Neural progenitor cell (in vitro differentiated cells): ENCODE data around the gene TTC39C. TPM values are rescaled to one million over a fixed set of nuclear protein-coding genes. Genes with fewer than 3 reads are reported as not detected.
"Not testable (repeated sequence)": the region's sequence is repeated elsewhere in the genome, so short reads cannot be mapped to it uniquely, and the experiment has no call there.

ENCODE experiments used
- DNase-seq: peaks from one replicate; pipeline ENCODE4 v3.0.0-alpha.2; 2016; ENCODE audit warnings: low spot score
- H2AFZ ChIP-seq: fragments of 200-600 bp; sonication (generic); replicated peaks from 2 replicates; pipeline ENCODE4 v1.6.1; 2016; ENCODE audit warnings: antibody characterized with exemption
- H3F3A ChIP-seq: fragments of 200-600 bp; sonication (generic); 2 replicates; pipeline ENCODE4 v1.6.1; 2016; ENCODE audit warnings: antibody characterized with exemption, low read depth
- H3K27ac ChIP-seq: fragments of 200-600 bp; sonication (generic); 2 replicates; pipeline ENCODE4 v1.5.1; 2016; ENCODE audit warnings: mild to moderate bottlenecking
- H3K27me3 ChIP-seq: fragments of 200-600 bp; sonication (generic); 2 replicates; pipeline ENCODE4 v1.6.1; 2016; ENCODE audit warnings: mild to moderate bottlenecking, moderate library complexity
- H3K36me3 ChIP-seq: fragments of 200-600 bp; sonication (generic); 2 replicates; pipeline ENCODE4 v1.5.1; 2016
- H3K4me1 ChIP-seq: fragments of 200-600 bp; sonication (generic); 2 replicates; pipeline ENCODE4 v1.6.1; 2016; ENCODE audit warnings: mixed run types
- H3K4me2 ChIP-seq: fragments of 200-600 bp; sonication (generic); 2 replicates; pipeline ENCODE4 v1.6.1; 2016
- H3K4me3 ChIP-seq: fragments of 200-600 bp; sonication (generic); 2 replicates; pipeline ENCODE4 v1.5.1; 2016
- H3K79me2 ChIP-seq: fragments of 200-600 bp; sonication (generic); 2 replicates; pipeline ENCODE4 v1.6.1; 2016; ENCODE audit warnings: low read depth
- H3K9ac ChIP-seq: fragments of 200-600 bp; sonication (generic); 2 replicates; pipeline ENCODE4 v1.6.1; 2016
- H3K9me3 ChIP-seq: fragments of 200-600 bp; sonication (generic); 2 replicates; pipeline ENCODE4 v1.5.1; 2016; ENCODE audit warnings: low read depth
- H4K20me1 ChIP-seq: fragments of 200-600 bp; sonication (generic); 2 replicates; pipeline ENCODE4 v1.6.1; 2016; ENCODE audit warnings: low read depth
- H3K27ac Mint-ChIP-seq: 3 replicates; pipeline ENCODE4 v1.8.0; 2021; ENCODE audit warnings: mixed read lengths
- H3K27me3 Mint-ChIP-seq: 2 replicates; pipeline ENCODE4 v1.8.0; 2022; ENCODE audit warnings: low read depth, mild to moderate bottlenecking, inconsistent platforms, moderate library complexity, mixed read lengths; ENCODE audit not compliant: insufficient read depth
- H3K36me3 Mint-ChIP-seq: 3 replicates; pipeline ENCODE4 v1.8.0; 2021; ENCODE audit warnings: mixed read lengths
- H3K4me1 Mint-ChIP-seq: 3 replicates; pipeline ENCODE4 v1.8.0; 2021; ENCODE audit warnings: mixed read lengths
- H3K4me3 Mint-ChIP-seq: 3 replicates; pipeline ENCODE4 v1.8.0; 2021; ENCODE audit warnings: mild to moderate bottlenecking, moderate library complexity, mixed read lengths
- H3K9me3 Mint-ChIP-seq: 3 replicates; pipeline ENCODE4 v1.8.0; 2020; ENCODE audit warnings: mixed read lengths
- EZH2 ChIP-seq: fragments of 200-600 bp; sonication (generic); IDR thresholded peaks from 2 replicates; pipeline ENCODE4 v1.6.1; 2017; ENCODE audit warnings: antibody characterized with exemption, mild to moderate bottlenecking, moderate library complexity
- EZH2phosphoT487 ChIP-seq: fragments of 200-600 bp; sonication (generic); IDR thresholded peaks from 2 replicates; pipeline ENCODE4 v1.6.1; 2017; ENCODE audit warnings: antibody characterized with exemption
- total RNA-seq: library from RNA; depleted of rRNA; stranded (reverse); fragments of >200 nt; gene quantifications from 2 replicates; pipeline ENCODE4 v1.2.3, GENCODE V29; 2015; ENCODE audit warnings: low replicate concordance
- TF ChIP-seq, protein P1 (sequence below): fragments of 200-600 bp; sonication (generic); IDR thresholded peaks from 2 replicates; pipeline ENCODE4 v1.5.1; 2017; ENCODE audit warnings: antibody characterized with exemption, mild to moderate bottlenecking

TTC39C gene
- total RNA-seq, 1 donor from 2014 or later, result 27.6 TPM

DNA sequence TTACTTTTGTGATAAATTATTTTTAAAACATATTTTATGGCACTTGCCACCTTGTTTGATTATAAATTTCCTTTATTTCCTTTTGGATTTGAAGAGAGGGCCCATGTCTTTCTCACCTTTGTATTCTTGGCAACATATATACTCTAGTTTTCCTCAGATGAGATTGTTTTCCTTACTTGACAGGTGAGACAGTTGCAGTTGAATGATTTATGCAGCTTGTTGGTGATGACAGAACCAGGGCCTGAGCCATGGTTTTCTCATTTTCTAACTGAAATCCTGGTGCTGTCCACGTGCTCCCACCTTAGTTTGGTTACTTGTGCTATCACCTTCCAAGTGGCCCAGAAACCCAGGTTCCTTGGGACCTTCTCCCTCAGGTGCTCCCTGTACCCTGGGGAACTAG is 58.2 kb downstream of the TTC39C start:
- TF ChIP-seq, protein P1, sequence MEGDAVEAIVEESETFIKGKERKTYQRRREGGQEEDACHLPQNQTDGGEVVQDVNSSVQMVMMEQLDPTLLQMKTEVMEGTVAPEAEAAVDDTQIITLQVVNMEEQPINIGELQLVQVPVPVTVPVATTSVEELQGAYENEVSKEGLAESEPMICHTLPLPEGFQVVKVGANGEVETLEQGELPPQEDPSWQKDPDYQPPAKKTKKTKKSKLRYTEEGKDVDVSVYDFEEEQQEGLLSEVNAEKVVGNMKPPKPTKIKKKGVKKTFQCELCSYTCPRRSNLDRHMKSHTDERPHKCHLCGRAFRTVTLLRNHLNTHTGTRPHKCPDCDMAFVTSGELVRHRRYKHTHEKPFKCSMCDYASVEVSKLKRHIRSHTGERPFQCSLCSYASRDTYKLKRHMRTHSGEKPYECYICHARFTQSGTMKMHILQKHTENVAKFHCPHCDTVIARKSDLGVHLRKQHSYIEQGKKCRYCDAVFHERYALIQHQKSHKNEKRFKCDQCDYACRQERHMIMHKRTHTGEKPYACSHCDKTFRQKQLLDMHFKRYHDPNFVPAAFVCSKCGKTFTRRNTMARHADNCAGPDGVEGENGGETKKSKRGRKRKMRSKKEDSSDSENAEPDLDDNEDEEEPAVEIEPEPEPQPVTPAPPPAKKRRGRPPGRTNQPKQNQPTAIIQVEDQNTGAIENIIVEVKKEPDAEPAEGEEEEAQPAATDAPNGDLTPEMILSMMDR, result no peak
- TF ChIP-seq EZH2phosphoT487, result no peak
- TF ChIP-seq EZH2, result no peak
- H3K27ac ChIP-seq, result no peak overlapping the region
- Mint-ChIP-seq H3K9me3 (no peaks in the 10 kb centered on the region), H3K27ac (no peak overlapping the region), H3K4me3 (no peak overlapping the region), H3K36me3 (peaks cover 5% of the 10 kb centered on the region), H3K4me1 (peaks cover 5% of the 10 kb centered on the region), H3K27me3 (peaks cover 3% of the 10 kb centered on the region)
- H3K9ac ChIP-seq, result no peak overlapping the region
- no peaks in the 10 kb centered on the region for H3K27me3 ChIP-seq
- no peak overlapping the region for H2AFZ ChIP-seq
- H4K20me1 ChIP-seq, result no peaks in the 10 kb centered on the region
- H3K79me2 ChIP-seq, result no peaks in the 10 kb centered on the region
- H3K9me3 ChIP-seq, result no peaks in the 10 kb centered on the region
- no peak for DNase-seq
- no peak overlapping the region for H3K4me3 ChIP-seq
- H3K4me1 ChIP-seq, result peaks cover 11% of the 10 kb centered on the region
- no peaks in the 10 kb centered on the region for H3F3A ChIP-seq
- no peaks in the 10 kb centered on the region for H3K36me3 ChIP-seq
- H3K4me2 ChIP-seq, result no peak overlapping the region

- Mint-ChIP-seq H3K27ac (no peak overlapping the region), H3K4me3 (no peak overlapping the region), H3K27me3 (peaks cover 3% of the 10 kb centered on the region), H3K36me3 (peaks cover 5% of the 10 kb centered on the region), H3K4me1 (peaks cover 8% of the 10 kb centered on the region), H3K9me3 (no peaks in the 10 kb centered on the region)
- DNase-seq, result no peak
- no peaks in the 10 kb centered on the region for H3K36me3 ChIP-seq
- H3K27ac ChIP-seq, result no peak overlapping the region
- peaks cover 4% of the 10 kb centered on the region for H3F3A ChIP-seq
- H4K20me1 ChIP-seq, result no peaks in the 10 kb centered on the region
- no peaks in the 10 kb centered on the region for H3K9me3 ChIP-seq
- H3K4me2 ChIP-seq, result no peak overlapping the region
- no peaks in the 10 kb centered on the region for H3K27me3 ChIP-seq
- no peak overlapping the region for H3K4me3 ChIP-seq
- peaks cover 17% of the 10 kb centered on the region for H3K4me1 ChIP-seq
- no peaks in the 10 kb centered on the region for H3K79me2 ChIP-seq
- H2AFZ ChIP-seq, result no peak overlapping the region
- no peak for TF ChIP-seq EZH2phosphoT487
- TF ChIP-seq EZH2, result no peak
- TF ChIP-seq, protein P1, result no peak
- H3K9ac ChIP-seq, result no peak overlapping the region
Observed at GRCh38 chr18:24073791-24074190, 59.2 kb downstream of the TTC39C start.

GRCh38 chr18:24074757-24075156 is 60.2 kb downstream of the TTC39C start:
- not testable (repeated sequence) for H3K79me2 ChIP-seq, H3K9me3 Mint-ChIP-seq, H3K9ac ChIP-seq, H3K9me3 ChIP-seq, H4K20me1 ChIP-seq, H3K4me2 ChIP-seq, H3K36me3 ChIP-seq, H3K4me3 ChIP-seq, H3K27ac Mint-ChIP-seq, DNase-seq, H3K27me3 Mint-ChIP-seq, H3K27me3 ChIP-seq, H3K4me3 Mint-ChIP-seq, H3K36me3 Mint-ChIP-seq, H3K4me1 Mint-ChIP-seq, H3F3A ChIP-seq, H2AFZ ChIP-seq, H3K27ac ChIP-seq
- peaks cover 17% of the 10 kb centered on the region for H3K4me1 ChIP-seq

DNA sequence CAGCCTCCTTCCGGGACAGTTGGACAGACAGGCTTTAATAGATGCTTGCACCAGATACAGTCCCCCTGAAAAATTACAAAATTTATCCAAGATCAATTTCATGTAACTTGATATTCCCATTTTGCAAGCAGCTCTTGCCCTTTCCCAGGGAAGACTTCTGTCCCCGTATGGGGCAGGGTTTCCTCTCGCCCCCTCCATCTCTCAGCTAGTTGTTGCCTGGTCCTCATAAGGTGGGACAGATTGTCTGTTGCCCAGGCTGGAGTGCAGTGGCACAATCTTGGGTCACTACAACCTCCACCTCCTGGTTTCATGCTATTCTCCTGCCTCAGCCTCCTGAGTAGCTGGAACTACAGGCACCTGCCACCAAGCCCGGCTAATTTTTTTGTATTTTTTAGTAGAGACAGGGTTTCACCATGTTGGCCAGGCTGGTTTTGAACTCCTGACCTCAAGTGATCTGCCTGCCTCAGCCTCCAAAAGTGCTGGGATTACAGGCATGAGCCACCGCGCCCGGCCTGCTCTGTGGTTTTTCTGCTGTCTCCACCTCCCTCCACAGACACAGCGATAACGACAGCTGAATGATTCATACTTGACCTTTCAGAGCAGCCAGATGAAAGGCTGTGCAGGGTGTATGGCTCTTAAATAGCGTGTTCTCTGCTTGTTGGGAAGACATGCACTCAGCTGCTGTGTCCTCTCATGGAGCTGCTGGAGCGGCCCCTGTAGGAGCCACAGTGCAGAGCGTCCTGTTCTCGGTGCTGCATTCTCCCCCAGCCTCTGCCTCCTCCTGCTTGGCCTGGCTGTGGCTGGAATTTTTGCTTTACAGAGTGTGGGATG is 61.4 kb downstream of the TTC39C start:
- H3K27me3 Mint-ChIP-seq, result peaks cover 3% of the 10 kb centered on the region
- H4K20me1 ChIP-seq, result no peaks in the 10 kb centered on the region
- no peak overlapping the region for H3K27ac ChIP-seq
- no peak overlapping the region for H3K27ac Mint-ChIP-seq
- H3K4me2 ChIP-seq, result no peak overlapping the region
- peaks cover 17% of the 10 kb centered on the region for H3K4me1 ChIP-seq
- H3K36me3 Mint-ChIP-seq, result peaks cover 5% of the 10 kb centered on the region
- H3K9me3 ChIP-seq, result no peaks in the 10 kb centered on the region
- H3K9me3 Mint-ChIP-seq, result no peaks in the 10 kb centered on the region
- no peak overlapping the region for H3K4me3 ChIP-seq
- H3K27me3 ChIP-seq, result no peaks in the 10 kb centered on the region
- H2AFZ ChIP-seq, result no peak overlapping the region
- peaks cover 8% of the 10 kb centered on the region for H3K4me1 Mint-ChIP-seq
- no peak overlapping the region for H3K9ac ChIP-seq
- H3K36me3 ChIP-seq, result no peaks in the 10 kb centered on the region
- TF ChIP-seq EZH2phosphoT487, result no peak
- TF ChIP-seq, protein P1, result no peak
- TF ChIP-seq EZH2, result no peak
- H3K4me3 Mint-ChIP-seq, result no peak overlapping the region
- no peaks in the 10 kb centered on the region for H3K79me2 ChIP-seq
- DNase-seq, result peak; percentile 45
- H3F3A ChIP-seq, result peaks cover 4% of the 10 kb centered on the region
